ENCODE results near the gene ATP6V1C2.
"Not testable (repeated sequence)": the region's sequence is repeated elsewhere in the genome, so short reads cannot be mapped to it uniquely, and the experiment has no call there.

Gene ATP6V1C2

GRCh38 chr2:10770956-10771750 lies 49.7 kb downstream of the ATP6V1C2 start:
- no peak for DNase-seq (ENCODE audit: low spot score)

DNA sequence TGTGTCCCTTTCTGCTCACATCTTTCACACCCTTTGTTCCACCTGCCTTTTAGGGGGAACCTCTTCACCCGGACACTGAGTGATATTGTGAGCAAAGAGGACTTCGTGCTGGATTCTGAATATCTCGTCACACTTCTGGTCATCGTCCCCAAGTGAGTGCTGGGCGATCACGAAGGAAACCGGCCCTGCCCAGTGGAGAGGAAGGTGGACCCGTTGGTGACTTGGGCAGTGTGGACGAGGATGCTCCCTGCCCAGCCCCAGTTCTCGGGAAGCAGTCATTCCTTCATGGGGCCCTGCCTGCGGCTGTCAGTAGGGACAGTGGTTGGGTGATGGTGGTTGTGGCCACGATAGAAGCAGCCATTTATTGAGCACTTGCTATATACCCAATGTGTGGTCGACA lies 50.4 kb downstream of the ATP6V1C2 start:
- no peak for DNase-seq (ENCODE audit: low spot score)

GRCh38 chr2:10772201-10772867 lies 50.9 kb downstream of the ATP6V1C2 start:
- DNase-seq (ENCODE audit: low spot score): no peak

DNA sequence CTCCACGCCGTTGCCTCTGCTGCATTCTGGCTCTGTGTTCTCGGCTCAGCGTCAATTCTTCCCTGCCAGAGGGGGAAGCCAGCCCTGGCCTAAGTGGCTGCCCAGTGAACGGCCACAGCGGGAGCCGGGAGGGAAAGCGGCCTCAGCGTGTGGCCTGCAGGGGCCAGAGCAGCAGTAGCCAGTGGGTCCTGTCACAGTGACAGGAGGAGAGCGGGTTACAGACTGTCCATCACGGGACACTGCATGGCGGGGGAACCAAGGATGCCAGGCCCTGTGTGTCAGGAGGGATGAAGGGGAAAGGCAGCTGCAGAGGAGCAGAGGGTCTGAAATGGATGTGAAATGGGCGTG lies 51.4 kb downstream of the ATP6V1C2 start:
- no peak for DNase-seq (ENCODE audit: low spot score)

DNA sequence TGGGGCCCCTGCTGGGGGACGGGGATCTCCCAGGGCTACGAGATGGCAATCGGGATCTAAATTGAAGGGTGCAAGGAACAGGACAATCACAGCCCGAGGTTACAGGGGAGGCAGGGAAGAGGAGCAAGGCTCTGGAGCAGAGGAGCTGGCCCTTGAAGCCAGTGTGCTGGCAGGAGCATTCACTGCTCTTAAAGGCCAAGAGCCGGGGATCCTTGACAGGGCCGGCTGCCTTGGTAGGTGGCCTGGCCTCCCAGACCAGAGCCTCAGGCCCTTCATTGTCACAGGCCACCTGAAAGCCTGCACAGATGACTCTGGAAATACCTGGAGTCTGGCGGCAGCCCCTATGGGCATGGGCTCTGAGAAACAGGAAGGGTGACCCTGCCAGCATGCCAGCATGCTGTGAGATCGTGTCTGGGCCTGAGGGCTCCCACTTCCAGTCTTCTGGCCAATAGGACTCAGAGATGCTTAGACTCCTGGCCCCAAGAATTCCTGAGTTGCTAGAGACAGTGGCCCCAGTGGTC lies 52.5 kb downstream of the ATP6V1C2 start:
- no peak for DNase-seq (ENCODE audit: low spot score)

DNA sequence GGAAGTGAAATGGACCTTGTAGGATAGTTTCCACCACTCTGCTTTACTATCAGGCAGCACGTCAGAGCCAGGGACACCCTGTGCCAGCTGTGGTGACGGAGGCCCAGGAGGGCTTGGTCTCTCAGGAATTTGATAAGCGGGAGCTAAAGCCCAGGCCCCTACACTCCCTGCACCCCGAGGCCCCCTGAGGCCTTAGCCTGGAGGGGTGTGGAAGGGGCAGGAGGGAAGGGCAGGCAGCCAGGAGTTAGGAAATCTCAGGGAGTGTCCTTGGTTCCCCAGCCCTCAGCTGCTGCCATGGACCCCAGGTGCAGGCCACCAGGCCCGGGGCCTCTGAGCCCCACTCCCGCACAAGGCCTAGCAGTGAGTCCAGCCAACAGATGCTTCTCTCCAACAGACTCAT lies 53.0 kb downstream of the ATP6V1C2 start:
- no peak for DNase-seq (ENCODE audit: low spot score)

DNA sequence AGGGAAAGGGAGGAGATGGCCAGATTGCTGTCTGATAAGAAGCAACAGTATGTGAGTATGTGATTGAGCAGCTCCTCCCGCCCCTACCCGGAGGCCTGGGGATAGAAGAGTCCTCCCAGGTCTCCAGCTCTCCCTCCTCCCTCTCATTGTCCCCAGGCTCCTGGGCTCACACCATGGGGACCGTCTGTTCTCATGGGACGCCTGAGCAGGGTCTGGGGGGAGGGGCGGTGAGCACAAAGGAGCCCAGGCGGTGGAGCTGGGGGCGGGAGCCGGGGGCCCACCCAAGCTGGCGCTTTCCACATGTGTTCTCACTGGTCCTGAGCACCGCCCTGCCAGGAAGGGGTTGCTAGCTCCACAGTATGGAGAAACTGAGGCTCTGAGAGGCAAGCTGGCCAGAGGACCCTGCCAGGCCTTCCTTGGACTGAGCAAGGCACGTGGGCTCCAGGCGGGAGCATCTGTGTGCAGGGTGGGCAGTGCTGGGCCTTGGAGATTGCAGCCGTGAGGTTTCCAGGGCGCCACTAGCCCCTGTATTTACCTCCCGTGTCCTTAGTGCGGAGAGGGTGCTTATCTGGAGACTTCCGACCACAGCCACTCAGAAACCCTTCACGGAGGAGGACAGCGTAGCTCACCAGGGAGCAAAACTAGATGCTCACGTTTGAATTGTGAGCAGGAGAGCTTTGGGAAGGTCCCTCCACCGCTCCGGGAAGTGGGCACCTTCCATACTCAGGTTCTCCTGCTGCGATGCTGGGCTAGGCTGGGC lies 53.8 kb downstream of the ATP6V1C2 start:
- no peak for DNase-seq (ENCODE audit: low spot score)

DNA sequence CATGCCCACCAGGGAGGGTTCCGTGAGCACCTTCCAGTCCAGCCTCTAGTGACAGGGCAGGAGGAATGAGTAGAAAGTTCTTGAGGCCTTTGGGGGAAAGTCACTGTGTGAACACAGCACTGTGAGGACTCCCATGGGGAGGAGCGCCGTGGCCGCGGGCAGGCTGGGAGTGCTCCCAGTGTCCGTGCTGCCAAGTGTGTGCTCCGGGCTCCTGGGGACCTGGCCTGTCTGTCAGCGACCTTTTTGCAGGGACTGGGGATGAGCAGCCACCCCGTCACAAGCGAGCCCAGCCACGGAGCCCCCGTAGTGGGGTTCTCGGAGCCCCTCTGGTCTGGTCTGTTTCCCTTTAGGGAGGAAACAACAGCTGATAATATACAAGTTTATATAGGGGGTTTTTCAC lies 54.4 kb downstream of the ATP6V1C2 start:
- no peak for DNase-seq (ENCODE audit: low spot score)

- no peak for DNase-seq (ENCODE audit: low spot score)
These were observed 55.0 kb downstream of the ATP6V1C2 start for GRCh38 chr2:10776231-10776977.

DNA sequence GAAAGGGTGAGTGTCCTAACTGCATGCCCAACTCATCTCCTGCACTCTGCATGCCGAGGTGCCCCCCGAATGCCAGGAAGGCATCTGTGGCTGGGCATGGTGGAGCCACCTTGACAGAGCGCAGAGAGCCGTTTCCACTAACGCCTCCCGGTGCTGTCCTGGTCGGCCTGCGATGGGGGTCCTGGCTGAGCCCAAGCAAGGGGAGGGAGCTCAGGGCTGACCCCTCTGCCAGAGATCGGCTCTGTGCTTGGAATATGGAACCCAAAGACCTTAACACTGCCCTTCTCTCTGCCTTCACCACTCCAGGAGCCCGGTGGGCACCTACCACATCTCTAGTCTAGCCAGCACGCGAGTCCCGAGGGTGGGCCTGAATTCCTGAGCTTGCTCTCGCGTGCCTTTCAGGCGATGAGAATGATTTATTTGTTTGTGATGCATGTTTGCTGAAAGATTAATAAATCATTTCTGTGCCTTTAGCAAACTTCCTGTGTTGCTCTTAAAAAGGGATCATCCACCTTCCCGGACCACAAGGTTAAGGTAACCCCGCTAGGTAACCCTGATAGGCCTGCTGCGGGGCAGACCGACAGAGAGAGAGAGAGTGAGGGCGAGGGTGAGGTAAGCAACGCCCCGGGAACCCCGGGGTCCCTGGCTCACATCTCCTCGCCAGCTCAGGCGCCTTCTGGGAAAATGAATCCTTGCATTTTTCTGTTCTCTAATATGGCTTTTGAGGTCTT lies 55.8 kb downstream of the ATP6V1C2 start:
- no peak for DNase-seq (ENCODE audit: low spot score)

DNA sequence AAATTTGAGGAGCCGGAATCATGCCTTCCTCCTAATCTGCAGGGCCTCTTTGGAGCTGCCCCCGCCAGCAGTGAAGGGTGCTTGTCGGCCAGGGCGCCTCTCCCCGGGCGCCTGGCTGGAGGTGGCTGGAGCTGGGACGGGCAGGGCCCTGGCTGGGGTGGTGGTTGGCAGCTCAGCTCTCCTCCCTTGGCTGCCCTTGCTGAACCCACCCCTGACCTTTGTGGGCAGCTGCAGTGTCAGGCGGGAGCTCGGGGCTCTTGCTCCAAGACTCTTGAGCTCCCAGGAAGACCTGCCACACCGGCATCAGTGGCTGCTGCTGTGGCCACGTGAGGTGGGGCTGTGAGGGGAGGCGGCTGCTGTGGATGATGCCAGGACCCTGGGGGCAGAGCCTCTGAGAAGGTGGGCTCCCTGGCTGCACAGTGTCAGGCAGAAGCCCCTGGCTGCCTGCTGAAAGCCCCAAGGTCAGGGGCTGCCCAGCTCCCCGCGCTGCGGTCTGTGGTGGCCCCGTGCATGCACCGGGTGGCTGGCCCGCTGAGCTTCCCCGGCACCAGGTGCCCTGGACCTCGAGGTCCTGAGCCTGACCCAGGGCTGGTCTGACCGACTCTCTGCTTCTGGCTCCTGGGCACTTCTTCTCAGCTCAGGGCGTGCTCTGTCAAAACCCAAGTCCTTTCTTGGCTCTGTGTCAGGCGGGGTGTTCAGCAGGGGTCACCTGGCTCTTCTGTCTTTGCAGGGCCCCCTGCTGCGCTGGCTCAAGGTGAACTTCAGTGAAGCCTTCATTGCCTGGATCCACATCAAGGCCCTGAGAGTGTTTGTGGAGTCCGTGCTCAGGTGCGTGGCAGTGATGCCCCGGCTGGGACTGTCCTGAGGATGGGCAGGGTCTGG lies 56.7 kb downstream of the ATP6V1C2 start:
- DNase-seq (ENCODE audit: low spot score): no peak

DNA sequence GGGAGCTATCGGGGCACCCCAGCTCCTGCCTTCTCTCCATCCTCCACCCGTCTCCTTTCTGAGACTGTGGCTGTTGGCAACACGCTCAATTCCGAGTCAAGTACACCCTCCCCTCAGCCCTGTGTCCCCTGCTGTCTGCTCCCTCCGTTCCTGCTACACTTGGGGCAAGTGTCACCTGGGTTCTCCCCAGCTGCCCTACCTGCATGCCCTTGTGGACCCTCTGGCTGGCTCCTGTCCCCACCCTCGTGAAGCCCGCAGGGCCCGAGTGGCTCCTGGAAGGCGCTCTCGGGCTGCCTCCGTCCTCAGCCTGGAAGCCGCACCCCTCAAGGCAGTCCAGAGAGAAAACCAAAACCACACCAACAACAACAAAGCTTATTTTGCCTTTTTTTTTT lies 57.3 kb downstream of the ATP6V1C2 start:
- DNase-seq (ENCODE audit: low spot score): no peak

DNA sequence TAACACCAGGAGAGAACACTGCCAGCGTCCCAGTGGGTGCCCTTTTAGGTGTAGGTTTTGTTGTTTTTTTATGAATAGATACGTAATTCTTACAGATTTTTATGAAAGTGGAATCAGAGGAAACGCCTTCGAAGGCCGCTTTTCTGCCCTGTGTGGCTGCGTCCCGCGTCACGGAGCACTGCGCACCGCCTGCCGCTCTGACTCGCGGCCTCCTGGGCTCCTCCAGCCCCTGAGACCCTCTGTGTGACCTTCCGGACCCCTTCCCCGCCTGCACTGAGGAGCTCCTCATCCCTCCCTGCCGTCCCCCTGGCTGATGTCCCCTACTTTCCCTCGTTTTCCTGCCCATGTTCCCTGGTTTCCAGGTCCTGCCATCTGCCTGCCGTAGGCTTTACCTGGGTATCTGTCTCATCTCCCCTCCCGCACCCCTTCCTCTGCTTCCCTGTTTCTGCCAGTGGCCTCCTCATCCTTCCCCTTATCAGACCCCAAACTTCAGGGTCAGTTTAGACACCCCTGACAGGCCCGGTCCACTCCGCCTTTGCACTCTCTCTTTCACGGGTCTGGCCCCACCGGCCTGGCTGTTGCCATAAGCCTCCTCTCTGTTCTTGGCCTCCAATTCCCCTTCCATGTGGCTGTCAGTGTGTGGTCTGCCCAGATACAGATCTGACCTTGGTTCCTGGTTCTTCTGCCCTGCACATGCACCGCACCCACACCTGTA lies 58.5 kb downstream of the ATP6V1C2 start:
- no peak for DNase-seq (ENCODE audit: low spot score)

DNA sequence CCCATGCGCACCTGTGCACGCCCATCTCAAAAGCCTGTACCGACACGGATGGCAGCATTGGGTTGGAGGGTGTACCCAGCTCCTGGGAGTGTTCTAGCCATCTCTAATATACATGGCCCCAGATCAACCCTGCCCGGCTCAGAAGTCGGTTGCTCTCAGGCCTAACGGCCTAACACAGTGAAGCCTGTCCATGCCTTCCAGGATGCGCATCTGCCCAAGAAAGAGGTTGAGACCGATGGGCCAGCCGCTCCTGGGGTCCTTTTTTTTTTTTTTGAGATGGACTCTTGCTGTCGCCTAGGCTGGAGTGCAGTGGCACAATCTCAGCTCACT lies 59.0 kb downstream of the ATP6V1C2 start:
- DNase-seq (ENCODE audit: low spot score): no peak

- DNase-seq (ENCODE audit: low spot score): not testable (repeated sequence)
These were observed 59.4 kb downstream of the ATP6V1C2 start for GRCh38 chr2:10780821-10781220.

DNA sequence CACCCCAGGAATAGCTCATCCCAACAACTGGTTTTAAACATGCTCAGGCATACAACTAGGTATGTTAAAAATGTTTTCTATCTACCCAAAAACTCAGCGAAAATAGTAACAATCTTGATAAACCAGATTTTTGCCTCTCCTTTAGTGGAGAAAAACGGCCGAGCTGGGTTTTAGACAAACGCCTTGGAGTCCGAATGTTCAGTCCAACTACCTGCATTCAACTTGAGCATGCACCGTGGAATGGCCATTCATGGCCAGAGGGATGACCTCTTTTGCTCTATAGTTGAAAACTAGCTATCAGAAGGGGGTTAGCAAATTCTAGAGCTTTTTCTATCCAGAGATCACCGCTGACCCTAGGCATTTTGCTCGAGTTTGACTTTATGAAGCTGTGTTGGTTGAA lies 60.3 kb downstream of the ATP6V1C2 start:
- no peak for DNase-seq (ENCODE audit: low spot score)

- no peak for DNase-seq (ENCODE audit: low spot score)
These were observed 62.0 kb downstream of the ATP6V1C2 start for GRCh38 chr2:10783421-10783820.

DNA sequence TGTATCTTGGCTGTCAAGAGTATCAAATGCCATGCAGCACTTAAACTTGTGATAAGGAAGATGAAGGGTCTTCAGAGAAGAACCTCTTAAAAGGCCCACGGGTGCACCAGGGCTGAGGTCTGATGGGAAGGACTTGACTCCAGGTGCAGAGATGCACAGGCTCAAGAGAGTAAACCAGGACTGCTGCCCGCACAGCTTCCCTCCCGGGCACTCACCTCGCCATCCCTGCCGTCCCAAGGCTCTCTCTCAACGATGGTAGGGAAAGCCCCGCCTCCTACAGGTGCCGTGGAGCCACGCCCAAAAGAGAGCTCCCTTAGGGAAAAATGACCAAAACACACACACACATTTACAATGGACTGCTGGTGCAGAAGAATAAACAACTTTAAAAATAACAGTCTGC lies 63.3 kb downstream of the ATP6V1C2 start:
- no peak for DNase-seq (ENCODE audit: low spot score)

- no peak for DNase-seq (ENCODE audit: low spot score)
These were observed 63.8 kb downstream of the ATP6V1C2 start for GRCh38 chr2:10785260-10785659.

Data from GM03348 (cell line).